ENCODE measurements around the gene RAB35.

The RAB35 gene

DNA sequence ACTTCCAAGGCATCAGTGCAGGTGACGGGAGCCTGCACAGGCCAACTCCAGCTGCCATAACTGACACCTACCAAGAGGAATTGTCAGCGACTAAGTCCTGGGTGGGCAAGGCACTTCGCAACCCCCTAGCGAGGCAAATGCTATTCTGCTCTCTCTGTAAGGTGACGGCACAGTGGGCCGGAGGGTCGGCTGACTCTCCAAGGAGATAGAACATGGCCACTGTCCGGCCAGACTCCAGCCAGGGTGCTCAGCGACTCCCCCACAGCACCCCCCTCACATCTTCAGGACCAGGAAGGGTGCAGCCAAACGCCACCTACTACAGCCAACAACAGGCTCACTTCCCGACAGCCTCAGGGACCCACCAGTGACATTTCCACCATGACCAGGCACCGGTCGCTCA is 13.2 kb downstream of the RAB35 start:
- DNase-seq (ENCODE audit: low read depth, low spot score), result no peak

DNA sequence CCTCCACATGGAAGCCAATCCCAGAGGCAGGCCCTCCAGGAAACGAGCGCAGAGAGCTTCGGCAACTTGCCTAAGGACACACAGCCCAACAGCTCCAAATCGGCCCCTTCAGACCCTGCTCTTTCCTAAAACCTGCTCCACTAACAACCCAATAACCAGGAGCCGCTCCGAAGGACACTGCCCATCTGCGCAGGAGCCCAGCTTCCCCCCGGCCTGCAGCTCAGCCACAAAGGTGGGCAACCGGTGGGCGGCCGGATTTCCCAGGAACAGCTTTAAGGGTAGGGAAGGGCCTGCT is 13.6 kb downstream of the RAB35 start:
- no peak for DNase-seq (ENCODE audit: low read depth, low spot score)

DNA sequence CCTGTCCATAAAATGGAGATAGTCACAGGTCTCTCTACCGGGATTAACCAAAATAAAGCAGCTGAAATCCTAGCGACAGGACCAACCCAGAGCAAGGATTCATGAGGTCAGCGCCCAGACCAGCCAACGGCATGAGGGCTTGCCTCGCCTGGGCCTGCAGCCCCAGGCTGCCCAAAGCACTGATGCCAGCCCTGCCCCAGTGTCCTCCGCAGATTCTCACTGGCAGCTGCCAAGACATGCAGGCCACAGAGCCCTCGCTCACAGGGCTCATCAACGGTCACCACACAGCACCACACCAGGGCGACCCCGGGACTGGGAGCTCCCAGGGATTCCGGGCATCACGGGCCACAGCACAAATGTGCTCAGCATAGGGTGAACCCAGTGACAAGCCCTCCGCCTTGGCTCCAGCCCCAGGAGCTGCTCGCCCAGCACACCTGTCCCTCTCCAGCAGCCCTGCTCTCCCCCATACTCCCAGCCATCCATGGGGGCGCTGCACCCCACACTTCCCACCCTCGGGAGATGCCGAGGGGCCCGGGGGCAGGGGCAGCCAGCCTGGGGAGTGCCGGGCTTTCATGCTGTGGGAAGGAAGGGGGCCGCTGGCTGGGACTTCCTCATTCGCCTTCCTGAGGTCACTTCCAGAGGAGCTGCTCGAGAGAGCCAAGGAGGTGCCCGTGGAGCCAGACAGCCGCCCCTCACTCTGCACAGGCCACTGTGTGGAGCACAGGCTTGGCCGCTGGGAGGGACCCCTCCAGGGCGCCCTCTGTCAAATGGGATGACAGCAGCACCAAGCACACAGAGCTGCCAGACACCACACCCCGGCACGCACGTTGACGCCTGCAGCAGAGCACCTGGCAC is 14.1 kb downstream of the RAB35 start:
- DNase-seq (ENCODE audit: low read depth, low spot score), result no peak

DNA sequence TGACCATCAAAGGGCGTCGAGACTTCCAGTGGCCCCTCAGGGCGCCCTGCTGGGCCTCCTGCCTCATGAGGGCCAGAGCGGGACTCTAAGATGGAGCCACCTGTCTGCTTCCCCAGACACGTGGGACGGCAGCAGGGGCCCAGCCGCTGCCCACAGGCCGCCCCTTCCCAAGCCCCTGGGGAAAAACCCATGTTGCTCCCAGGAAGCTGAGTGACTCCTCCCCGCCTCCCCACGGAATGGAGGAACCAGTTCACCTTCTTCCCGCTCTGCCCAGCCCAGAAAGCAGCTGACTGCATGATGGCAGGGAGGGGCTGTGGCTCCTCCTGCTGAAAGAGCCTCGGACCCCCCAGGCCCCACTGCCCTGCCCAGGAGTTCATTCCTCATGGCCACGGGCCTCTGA is 14.9 kb downstream of the RAB35 start:
- no peak for DNase-seq (ENCODE audit: low read depth, low spot score)

DNA sequence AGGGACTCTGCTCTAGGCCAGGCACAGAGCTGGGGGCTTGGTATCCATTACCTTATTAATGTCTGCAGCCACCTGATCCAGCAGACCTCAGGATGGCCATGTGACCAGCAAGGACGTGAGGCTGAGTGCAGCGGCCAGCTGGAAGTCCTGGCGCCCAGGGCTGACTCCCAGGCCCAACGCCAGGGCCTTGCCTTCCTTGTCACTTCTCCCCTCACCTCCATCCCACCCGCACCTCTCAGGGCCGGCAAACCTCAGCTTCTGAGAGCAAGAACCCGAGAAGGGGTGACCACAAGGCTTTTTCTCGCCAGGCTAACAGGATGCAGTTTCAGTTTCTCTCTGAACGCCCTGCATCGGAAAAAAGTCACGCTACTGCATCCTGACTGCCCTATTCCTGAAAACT is 15.4 kb downstream of the RAB35 start:
- no peak for DNase-seq (ENCODE audit: low read depth, low spot score)

DNA sequence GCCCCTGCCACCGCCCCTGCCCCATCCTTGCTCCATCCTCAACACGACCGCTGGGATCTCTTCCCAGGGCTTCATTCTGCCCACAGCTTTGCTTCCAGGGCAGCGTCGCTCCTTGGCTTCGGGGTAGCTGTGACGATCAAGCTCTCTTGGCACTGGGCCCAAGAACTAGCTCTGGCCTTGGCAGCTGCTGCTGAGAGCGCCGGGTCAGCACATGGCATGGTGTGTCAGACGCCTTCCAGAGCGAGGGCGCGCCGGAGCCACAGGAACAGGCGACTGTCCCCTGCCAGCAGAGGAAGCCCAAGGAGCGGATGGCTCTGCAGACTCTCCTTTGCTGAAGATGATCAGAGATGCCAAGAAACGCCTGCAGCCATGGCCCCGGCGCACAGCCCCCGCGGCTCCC is 15.9 kb downstream of the RAB35 start:
- no peak for DNase-seq (ENCODE audit: low read depth, low spot score)

DNA sequence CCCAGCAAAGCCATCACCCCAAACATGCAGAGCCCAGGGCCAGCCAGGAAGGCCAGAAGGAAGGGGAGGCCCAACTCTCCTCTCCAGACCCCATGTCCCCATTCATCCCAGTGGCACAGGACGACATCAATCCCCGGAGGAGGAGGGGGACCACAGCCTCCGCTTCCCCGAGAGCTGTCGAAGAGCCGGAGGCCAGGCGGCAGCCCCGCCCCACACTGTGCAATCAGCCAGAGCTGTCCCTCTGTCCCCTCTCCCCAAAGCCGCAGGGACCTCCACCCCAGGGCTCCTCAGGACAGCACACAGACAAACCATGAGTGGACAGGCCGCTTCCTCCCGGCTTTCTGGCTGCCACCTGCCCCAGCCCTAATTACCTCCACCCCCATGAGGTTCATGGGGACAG is 16.8 kb downstream of the RAB35 start:
- no peak for DNase-seq (ENCODE audit: low read depth, low spot score)

DNA sequence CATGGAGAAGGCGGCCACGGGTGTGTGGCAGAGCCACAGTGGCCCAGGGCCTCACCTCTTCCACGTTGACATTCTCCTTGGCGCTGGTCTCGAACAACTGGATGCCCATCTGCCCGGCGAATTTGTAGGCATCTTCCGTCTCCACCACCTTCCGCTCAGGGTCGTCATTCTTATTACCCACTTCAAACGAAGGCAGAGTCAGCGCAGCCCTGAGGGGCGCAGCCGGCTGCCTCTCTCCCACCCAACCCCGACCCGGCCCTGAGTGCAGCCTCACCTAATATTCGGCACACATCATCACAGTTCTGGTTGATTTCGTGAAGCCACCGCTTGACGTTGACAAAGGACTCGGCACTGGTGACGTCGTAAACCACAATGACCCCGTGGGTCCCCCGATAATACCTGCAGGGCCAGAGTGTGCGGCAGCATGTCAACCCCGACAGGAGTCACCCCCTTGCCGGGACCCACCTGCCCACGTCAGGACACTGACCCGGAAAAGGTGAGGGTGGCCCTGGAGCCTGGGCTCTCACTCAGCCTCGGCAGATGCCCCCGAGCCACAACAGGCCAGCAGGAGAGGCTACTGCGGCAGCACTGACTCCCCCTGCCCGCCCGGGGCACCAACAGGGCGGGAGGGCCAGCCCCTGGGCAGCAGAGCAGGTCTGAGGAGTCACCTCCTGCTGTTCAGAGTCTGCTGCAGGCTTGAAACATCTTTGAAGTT is 17.6 kb downstream of the RAB35 start:
- no peak for DNase-seq (ENCODE audit: low read depth, low spot score)

DNA sequence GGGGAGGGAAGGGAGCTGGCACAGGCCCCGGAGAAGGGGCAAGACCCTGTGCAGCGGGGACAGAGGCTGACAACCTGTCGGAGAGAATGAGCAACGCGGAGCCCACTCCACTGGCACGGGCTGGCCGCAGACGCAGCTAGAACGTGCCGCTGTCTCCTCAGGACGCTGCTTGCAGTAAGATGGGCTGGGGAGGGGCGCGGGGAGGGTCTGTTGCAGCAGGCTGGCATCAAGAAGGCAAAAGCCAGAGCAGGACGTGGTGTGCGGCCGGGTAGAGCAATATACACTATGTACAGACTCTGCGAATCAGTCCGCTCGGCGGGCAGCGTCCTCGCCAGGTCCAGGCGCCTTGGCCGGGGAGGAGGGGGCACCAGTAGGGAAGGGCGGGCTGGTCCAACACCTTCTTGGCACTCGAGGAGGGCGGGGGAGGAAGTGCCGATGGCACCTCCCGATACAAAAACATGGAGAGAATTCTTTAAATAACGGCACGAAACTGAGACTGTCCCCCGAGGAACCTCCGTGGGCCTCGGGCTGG is 19.8 kb downstream of the RAB35 start:
- no peak for DNase-seq (ENCODE audit: low read depth, low spot score)

DNA sequence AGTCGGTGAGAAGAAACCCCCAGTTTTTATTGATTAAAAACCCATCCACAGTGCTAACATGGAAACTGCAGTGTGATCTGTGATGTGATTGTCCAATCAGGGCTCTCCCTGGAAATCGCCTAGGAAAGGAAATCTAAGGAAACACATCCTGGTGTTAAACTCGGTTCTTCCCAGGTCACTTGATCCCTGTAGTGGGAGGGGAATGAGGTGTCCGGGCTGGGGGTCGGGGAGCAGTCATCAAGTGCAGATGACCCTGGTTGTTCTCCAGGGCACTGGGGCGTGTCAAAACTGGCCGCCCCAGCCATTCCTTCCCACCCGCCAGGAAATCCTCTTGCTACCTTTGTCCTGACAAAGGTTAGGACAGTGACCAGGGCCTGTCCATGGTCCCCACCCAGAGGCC is 20.8 kb downstream of the RAB35 start:
- no peak for DNase-seq (ENCODE audit: low read depth, low spot score)

DNA sequence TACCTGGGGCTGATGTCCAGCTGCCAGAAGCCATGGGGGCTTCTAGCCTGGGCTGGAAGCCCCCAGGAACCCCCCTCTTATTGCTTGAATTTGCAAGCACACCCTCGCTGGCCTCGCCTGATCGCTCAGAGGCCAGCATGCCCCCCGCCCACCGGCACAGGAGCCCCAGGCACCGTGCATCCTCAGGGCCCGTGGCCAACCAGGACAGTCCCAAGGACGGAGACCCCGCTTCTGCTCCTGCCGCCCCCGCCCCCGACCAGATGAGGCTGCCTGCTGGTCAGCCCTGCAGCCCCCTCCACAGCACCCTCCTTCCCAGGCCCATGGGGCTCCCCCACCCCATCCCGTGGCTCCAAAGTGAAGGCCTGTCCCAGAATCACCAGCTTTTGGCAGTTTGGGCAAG is 21.2 kb downstream of the RAB35 start:
- DNase-seq (ENCODE audit: low read depth, low spot score), result no peak

DNA sequence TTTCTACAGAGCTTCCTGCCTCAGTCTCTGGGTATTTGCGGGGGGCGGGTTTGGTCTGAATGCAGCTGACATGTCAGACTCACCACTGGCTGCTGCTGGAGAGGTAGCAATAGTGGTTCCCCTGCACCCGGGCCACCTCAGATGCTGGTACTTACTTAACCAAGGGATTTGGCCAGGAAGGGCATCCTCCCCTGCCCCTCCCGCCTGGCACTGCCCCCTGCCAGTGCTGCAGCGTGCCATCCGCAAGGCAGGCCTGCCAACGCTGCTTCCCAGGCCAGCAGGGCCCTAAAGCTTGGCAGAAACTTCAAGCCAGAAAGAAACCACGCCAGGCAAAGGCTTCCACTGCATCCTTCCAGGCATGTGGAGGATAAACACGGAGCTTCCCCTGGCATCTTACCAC is 22.1 kb downstream of the RAB35 start:
- DNase-seq (ENCODE audit: low read depth, low spot score), result no peak

DNA sequence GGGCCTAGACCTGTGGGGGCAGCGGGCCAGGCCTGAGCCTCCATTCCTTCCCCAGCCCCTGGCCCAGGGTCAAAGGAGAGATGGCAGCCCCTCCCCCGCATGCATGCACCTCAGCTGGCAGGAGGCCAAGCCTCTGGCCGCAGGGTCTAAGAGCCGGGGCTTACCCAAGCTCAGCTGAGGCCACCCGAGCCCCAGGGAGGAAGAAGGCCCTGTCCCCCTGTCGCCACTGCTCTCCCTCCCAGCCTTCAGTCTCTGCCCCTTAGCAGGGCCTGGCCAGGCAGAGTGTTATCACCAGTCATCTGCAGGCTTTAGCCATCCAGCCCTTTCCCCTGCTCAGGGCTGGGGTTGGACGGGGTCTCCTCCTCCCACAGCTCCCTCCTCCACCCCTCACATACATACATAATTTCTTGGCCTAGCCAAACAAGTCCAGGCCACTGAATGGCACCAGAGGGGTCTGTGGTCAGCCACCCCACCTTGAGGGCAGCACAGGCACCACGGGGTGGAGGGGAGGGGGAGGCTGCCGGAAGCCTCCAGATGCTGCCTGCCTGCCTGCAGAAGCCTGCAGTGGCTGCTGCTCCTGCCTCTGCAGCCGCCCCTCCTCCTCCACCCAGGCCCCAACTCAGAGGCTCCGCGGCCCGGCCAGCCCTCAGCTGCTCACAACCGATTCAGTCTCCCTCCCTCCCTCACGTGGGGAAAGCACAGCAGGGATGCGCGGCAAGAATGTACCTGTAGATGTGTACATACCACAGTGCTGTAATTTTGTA is 22.8 kb downstream of the RAB35 start:
- no peak for DNase-seq (ENCODE audit: low read depth, low spot score)

DNA sequence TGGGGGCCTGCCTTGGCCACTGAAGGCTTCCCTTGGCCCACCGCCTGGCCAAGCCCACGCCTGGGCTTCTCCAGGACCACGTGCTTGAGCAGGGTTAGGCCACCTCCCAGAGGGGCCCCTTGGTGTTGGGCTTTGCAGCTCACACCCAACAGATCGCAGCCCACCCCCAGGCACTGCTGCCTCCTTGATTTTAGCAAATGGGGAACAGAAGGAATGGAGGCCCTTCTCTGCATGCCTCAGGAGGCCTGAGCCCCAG is 23.3 kb downstream of the RAB35 start:
- no peak for DNase-seq (ENCODE audit: low read depth, low spot score)

DNA sequence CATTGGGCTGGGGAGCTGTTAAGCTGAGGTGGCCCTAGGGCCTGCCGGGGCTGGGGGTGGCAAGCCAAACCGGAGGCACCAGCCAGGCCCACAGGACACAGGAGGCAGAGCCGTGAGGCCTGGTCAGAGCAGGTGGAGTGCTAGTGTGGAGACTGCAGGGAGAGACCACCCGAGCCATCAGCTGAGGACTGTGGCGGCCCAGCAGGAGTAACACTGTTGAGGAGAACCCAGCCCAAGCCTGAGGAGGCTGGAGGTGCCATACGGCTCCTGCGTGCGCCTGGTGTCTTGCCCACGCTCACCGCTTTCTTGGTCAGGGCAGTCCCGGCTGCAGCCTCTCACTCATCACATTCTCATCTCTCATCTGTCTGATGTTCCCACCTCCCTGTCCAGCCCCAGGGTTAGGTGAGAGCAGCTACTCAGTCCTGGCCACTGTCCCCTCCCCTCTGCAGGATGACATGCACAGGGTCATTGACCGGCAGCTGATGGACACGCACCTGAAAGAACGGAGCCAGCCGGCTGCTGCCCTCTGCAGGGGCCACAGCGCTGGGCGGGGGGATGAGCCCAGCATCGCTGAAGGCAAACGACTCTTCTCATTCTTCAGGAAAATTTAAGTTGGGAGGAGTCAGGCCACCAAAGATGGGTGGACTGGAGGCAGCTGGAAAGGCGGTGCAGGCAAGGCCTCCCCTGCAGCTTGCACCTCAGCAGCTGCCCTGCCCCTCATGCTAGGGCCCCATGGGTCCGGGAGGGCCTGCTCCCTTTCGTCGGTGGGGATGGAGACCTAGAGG is 23.8 kb downstream of the RAB35 start:
- DNase-seq (ENCODE audit: low read depth, low spot score), result no peak

DNA sequence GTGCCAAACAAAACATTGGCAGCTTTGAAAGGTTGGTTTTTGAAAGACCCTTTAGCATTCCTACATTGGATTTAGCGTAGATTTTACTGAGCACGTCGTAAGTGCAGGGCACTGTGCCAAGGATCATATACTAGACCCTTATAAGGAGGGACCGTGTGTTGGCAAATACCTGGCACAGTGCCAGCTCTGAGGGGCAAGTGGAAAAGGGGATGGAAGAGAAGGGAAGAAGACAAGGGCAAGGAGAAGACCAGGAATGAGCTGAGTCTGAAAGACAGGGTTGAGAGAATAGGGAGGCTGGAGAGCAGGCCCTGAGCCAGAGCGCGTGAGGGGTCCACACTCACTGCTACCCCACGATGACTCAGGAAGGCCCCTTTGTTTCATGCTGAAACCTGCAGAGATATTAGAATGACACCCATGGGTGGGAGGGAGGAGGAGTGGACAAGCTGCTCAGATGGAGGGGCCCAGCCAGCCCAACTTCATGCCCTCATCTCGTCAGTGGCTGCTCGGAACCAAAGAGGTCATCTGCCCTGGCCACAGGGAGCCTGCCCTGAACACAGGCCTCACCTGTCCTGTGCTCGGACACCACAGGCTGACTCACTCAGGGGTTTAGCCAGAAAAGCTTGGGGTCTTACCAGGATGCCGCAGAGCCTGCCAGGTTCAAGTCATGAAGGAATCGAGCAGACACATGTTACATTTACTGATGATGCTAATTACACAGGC is 25.0 kb downstream of the RAB35 start:
- no peak for DNase-seq (ENCODE audit: low read depth, low spot score)

DNA sequence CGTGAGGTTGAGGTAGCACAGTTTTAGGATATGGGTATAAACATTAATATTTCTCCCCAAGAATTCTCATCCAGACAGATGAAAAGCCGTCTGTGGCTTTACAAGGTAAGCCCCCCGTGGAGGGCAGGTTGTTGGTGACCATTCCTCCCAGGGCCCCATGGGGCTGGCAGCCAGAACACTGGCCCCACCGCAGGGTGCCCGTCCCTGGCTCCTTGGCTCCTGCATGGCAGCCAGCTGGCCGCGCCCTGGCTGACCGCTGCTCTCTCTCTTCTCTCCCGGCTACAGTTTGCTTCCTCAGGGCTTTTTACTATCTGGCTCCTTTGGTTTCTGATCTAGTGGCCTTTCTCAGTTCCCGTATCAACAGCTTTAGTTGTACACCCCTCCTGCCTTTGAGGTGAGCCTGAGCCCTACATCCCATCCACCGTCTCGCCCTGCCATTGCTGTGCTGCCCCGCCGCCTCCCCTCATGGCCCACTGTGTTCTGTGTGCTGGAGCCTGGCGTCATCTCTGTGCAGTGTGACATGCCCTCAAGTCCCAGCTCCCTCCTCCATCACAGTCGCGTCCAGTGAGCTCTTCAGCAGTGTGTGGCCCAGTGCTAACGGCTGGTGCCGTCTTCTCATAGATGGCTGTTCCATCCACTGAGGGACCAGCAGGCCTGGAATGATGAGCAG is 25.8 kb downstream of the RAB35 start:
- DNase-seq (ENCODE audit: low read depth, low spot score), result no peak

DNA sequence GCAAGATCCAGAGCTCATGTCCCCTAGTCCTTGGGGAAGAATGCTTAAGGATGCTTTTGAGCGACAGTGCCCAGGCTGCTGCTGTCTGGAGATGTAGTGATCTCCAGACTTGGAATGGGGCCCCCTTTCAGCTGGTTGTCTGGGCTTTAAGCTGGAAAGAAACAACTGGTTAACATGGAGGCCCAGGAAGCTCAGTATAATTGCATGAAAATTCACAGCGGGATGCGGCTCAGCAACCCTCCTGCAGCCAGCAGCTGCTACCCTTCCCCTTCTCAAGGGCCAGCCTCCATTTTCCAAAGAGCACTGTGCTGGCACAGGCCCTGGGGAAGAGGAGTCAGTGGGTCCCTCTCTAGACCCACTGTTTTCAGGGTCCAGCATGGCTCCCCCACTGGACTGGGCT is 26.3 kb downstream of the RAB35 start:
- no peak for DNase-seq (ENCODE audit: low read depth, low spot score)

DNA sequence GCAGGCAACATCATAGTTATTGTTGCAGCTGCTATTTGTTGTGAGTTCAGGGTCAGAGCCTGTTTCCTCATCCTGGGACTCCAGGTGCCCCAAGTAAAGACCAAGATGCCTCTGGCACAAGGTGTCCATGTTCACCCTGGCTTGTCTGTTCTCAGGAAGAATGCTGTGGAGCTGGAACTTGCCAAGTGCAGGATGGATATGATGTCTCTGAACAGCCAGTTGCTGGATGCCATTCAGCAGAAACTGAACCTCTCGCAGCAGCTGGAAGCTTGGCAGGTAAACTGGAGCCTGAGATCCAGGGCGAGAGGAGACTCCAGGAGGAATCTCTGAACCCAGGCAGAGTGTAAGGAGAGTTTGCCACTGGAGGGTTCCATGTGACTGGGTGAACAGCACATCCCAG is 26.8 kb downstream of the RAB35 start:
- DNase-seq (ENCODE audit: low read depth, low spot score), result no peak

DNA sequence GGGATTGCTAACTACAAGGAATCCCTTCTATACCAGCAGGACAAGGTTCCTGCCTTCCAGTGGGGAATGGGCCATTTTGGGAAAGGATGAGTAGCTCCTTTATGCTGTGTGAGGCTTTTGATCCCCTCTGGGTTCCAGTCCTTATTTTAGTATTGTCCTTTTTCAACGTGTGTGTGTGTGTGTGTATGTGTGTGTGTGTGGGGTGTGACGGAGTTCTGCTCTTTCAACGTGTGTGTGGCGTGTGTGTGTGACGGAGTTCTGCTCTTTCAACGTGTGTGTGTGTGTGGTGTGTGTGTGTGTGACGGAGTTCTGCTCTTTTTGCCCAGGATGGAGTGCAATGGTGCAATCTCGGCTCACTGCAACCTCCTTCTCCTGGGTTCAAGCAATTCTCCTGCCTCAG is 27.4 kb downstream of the RAB35 start:
- DNase-seq (ENCODE audit: low read depth, low spot score), result no peak

Data from activated naive CD8-positive, alpha-beta T cell treated with anti-CD3 and anti-CD28 coated beads, Interleukin-2, amount 50 U/mL, for 16 hours (primary cell).